ENCODE results near the gene B4GALT7.
"Not testable (repeated sequence)": the region's sequence is repeated elsewhere in the genome, so short reads cannot be mapped to it uniquely, and the experiment has no call there.

Gene B4GALT7

DNA sequence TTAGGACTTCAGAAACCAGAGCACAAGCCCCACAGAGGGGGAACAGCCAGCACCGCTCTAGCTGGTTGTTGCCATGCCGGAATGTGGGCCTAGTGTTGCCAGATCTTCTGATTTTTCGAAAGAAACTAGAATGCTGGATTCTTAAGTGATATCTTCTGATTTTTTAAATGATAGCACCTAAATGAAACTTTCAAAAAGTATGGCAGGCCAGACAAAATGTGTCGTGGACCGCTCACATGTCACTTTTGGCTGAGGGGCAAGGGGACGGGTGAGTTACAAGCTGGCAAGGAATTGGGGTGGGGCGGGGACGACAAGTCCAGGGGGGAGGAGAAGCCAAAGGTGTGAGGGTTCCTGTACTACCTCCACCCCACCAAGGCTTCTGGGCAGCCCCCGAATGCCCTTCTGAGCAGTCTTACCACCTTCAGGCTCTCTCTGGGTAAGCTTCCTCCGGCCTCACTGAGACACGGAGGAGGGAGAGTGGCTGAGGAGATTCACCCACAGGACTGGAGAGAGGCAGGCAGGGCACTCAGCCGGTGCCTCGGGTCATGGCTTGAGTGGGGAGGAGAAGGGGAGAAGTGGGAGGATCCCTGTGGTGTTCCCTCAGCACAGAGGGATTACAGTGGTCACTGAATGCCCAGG, 10.3 kb downstream of the B4GALT7 start:
- no peak for DNase-seq

DNA sequence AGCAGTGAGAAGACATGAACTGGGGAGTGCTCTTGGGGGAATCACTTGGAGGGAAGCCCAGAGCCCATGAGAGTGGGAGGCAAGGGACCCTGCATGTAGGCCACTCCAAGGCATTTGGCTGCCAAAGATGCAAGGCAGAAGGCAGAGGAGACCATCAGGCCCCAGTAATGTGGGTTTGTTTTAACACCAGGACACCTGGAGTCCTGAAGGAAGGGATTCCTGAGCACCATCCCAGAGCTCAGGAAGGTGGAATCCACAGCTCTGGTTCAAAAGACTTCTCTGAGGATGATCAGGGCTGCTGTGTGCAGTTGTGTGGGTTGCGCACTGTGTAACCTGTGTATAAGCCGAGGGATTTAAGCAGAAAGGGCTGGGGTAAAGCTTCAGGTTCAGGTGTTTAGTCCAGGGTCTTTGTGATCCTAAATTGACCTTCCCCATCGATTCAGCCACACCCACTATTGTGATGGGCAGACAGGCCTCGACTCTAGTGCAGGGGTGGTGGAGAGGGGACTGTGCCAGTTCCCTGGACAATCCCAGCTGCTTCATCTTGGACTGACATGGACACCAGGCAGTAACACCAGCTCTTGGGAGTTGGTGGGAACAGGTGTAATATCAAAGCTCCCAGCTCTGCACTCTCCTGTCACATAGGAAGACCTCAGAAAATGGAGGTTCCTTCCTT, 11.0 kb downstream of the B4GALT7 start:
- no peak for DNase-seq

DNA sequence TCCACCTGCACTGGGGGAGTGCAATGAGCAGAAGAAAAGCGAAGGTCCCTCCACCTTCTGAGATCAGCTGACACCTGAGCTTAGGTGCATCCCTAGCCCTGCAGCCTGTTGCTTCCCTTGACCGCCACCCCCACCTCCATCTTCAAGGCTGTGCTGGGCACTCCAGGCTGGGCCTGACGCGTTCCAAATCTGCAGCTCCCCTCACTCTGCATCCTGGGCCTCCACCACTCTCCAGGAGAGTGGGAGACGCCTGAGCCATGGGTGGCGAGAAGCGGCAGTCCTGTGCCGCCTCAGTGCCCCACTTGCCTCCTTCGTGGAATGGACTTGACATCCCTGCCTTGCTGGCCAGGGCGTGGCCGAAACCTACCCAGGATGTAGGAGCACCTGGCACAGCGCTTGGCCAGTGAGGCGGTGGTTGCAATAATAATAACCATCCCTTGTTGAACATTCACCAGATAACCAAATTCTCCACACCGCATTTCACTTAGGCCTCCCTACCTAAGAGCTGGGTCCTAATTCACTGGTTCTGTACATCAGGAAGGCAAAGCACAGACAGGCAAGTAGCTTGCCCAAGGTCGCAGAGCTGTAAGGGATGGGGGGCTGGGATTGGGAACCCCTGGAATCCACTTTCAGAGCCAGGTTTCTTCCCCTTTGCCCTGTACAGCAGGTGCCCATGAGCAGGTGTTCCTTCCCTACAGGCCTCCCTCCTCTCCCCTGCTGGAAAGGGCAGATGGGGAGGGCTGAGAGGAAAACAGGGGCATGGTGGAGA, 11.7 kb downstream of the B4GALT7 start:
- DNase-seq = no peak

DNA sequence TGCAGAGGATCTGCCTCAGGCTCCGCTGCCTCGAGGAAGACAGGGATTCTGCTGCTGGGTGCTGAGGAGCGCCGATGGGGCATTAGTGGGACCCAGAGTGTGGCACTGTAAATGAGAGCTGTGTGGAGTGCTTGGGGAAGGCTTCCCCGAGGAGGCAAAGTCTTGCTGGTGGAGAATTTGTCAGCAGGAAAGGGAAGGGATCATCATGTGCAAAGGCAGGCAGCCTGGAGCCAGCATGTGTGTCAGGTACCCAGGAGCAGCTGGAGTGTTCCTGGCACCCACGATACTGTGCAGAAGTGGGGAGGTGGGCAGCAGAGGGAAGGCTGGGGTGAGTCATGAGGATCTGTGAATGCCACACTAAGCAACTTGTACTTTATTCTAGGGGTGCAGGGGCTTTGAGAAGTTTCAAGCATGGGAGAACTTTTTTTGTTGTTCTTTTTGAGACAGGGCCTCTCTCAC, 12.3 kb downstream of the B4GALT7 start:
- no peak for DNase-seq

DNA sequence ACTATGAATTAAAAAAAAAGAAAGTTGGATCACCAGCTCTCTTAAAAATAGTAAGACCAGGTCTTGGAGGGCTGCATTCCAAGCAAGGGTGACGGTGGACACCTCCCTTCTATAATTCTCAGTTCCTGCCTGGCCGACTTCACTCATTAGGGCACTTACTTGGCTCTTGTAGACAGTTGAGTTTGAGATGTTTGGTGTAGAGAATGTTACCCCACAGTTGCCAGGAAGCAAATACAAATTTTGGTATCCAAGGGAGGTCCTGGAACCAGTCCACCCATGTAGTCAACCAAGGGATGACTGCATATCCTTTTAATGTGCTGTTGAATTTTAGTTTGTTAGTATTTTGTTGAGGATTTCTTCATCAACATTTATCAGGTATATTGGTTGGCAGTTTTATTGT, 20.6 kb downstream of the B4GALT7 start:
- no peak for DNase-seq

DNA sequence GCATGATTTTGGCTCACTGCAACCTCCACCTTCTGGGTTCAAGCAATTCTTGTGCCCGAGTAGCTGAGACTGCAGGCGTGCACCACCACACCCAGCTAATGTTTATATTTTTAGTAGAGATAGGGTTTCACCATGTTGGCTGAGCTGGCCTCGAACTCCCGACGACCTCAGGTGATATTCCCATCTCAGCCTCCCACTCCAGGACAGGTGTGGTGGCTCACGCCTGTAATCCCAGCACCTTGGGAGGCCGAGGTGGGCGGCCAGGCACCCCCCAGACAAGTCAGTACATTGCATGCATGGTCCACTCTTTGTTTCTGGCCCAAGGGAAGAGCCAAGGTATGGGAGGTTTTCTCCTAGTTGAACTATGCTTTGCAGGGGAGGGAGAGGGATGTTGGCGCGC, 24.2 kb downstream of the B4GALT7 start:
- DNase-seq = not testable (repeated sequence)

DNA sequence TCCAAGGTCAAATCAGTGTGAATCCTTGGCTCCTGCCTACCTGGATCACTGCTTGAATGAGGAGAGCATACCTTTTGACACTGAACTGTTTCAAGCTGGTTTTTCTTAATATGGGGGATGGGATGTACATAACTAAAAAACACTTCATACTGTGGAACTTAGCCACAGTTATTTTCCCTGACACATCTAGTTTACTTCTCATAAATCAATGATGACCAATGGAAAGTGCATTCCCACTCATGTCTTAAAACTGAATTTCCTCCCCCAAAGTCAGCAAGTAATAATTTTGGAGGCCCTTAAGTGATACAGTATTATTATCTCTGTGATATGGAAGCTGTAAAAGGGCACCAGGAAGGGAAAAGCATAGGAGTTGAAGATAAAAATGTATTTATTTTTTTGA, 30.3 kb downstream of the B4GALT7 start:
- DNase-seq = not testable (repeated sequence)

DNA sequence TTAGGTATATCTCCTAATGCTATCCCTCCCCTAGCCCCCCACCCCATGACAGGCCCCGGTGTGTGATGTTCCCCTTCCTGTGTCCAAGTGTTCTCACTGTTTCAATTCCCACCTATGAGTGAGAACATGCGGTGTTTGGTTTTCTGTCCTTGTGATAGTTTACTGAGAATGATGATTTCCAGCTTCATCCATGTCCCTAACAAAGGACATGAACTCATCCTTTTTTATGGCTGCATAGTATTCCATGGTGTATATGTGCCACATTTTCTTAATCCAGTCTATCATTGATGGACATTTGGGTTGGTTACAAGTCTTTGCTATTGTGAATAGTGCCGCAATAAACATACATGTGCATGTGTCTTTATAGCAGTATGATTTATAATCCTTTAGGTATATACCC, 35.0 kb downstream of the B4GALT7 start:
- DNase-seq = not testable (repeated sequence)

DNA sequence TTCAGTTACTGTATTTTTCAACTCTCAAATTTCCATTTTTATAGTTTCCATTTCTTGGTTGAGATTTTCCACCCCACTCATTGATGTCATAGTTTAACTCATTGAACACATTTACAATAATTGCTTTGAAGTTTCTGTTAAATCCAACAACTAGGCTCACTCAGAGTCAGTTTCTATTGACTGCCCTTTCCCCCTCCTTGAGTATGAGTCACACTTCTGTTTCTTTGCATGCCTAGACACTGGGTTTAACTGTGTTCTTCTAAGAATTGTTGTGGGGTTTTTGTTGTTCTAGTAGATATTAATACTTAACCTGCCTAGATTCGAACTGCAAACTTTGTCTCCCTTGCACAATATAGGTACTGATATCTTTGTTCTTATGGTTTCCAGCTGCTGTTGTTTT, 45.5 kb downstream of the B4GALT7 start:
- not testable (repeated sequence) for DNase-seq

DNA sequence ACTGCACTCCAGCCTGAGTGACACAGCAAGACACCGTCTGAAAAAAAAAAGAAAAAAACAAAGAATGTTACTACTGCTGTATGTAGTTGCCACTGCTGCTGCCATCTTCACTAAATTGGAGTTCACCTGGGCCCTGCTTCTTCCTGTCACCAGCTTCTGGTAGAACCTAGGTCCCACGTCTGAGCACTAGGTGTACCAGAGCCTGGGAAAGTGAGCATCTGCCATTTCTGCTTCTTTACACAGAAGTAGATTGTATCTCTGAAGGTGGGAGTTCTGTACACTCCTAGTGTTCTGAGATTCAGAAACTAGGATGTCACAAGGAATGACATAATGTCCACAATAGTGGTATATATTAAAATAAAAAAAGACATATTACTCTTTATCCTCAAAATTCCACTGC, 51.3 kb downstream of the B4GALT7 start:
- DNase-seq = not testable (repeated sequence)

DNA sequence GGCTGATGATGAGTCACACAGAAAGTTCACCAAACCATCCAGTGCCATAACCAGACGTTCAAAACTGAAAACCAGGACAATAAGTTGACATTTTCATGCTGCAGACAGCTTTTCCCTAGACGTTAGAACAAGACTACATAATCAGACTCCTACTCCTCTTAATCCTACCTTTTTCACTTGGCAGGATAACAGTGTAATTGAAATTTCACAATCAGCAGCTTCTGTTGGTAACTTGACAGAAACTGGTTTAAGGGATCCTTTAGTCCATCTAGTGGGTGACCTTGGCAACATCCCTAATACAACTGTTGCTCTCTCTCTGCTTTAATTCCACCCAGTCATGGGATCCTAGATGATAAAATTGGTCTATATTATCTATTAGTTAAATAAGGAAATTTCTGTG, 57.9 kb downstream of the B4GALT7 start:
- not testable (repeated sequence) for DNase-seq

DNA sequence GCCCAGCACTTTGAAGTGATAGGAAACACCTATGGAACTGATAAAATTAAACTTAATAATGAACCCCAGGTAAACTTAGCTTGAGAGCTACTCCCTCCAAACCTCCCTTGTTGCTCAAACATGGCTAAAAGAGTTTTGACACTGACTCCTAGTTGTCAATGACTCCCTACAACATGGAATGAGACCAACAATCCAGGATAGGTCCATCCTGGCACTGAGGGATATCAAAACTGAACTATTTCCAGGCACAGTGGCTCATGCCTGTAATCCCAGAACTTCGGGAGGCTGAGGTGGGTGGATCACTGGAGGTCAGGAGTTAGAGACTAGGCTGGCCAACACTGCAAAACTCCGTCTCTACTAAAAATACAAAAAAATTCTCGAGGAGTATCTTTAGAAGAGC, 58.6 kb downstream of the B4GALT7 start:
- DNase-seq = not testable (repeated sequence)

Data from amniotic stem cell (primary cell).